Dermis blood vessel endothelial cell (primary cell): ENCODE results near the gene DDX41. TPM values are rescaled to one million over a fixed set of nuclear protein-coding genes. Genes with fewer than 3 reads are reported as not detected.
"Not testable (repeated sequence)": the region's sequence is repeated elsewhere in the genome, so short reads cannot be mapped to it uniquely, and the experiment has no call there.

Experiments used
- DNase-seq: peaks from one replicate; pipeline ENCODE4 v3.0.0; 2010
- total RNA-seq: library from RNA; depleted of rRNA; stranded (reverse); fragments of >200 nt; gene quantifications from 2 replicates; pipeline ENCODE4 v1.2.3, GENCODE V29; 2014

The DDX41 gene
- 68.2 and 98.8 TPM in 2 replicates for total RNA-seq

- peak; percentile 99 for DNase-seq
These were observed at the start of gene DDX41 for GRCh38 chr5:177516601-177517568. TSS of gene DDX41 (minus strand) at chr5:177516961. CDS start at chr5:177516945, 16 bp downstream.

GRCh38 chr5:177565046-177565445, 48.3 kb upstream of the DDX41 start:
- no peak for DNase-seq

- not testable (repeated sequence) for DNase-seq
These were observed 42.7 kb upstream of the DDX41 start for GRCh38 chr5:177559446-177559941.

- no peak for DNase-seq
These were observed 41.0 kb upstream of the DDX41 start for GRCh38 chr5:177557796-177558195.

GRCh38 chr5:177557041-177557647, 40.4 kb upstream of the DDX41 start:
- no peak for DNase-seq

GRCh38 chr5:177555665-177556064, 38.9 kb upstream of the DDX41 start:
- DNase-seq = no peak

- no peak for DNase-seq
These were observed 38.5 kb upstream of the DDX41 start for GRCh38 chr5:177555228-177555627.

- DNase-seq = peak; percentile 93
These were observed 37.8 kb upstream of the DDX41 start, which contains the start of gene FAM193B for GRCh38 chr5:177554474-177555111. TSS of gene FAM193B (minus strand) at chr5:177554563. CDS start at chr5:177554458, 105 bp downstream.

GRCh38 chr5:177553671-177554429, 37.1 kb upstream of the DDX41 start:
- DNase-seq = peak; percentile 34

- DNase-seq = peak; percentile 39
These were observed 36.2 kb upstream of the DDX41 start for GRCh38 chr5:177552839-177553455.

- DNase-seq = no peak
These were observed 33.4 kb upstream of the DDX41 start for GRCh38 chr5:177550122-177550521.

- DNase-seq = no peak
These were observed 31.7 kb upstream of the DDX41 start for GRCh38 chr5:177548495-177548894.

GRCh38 chr5:177547736-177548135, 31.0 kb upstream of the DDX41 start:
- no peak for DNase-seq

- DNase-seq = peak; percentile 92
These were observed 29.5 kb upstream of the DDX41 start for GRCh38 chr5:177546258-177546741.

GRCh38 chr5:177545487-177546257, 28.9 kb upstream of the DDX41 start:
- DNase-seq = no peak

- no peak for DNase-seq
These were observed 26.2 kb upstream of the DDX41 start for GRCh38 chr5:177542816-177543465.

- DNase-seq = no peak
These were observed 23.7 kb upstream of the DDX41 start for GRCh38 chr5:177540438-177540837.

GRCh38 chr5:177539411-177539810, 22.6 kb upstream of the DDX41 start:
- DNase-seq = no peak

GRCh38 chr5:177538876-177539275, 22.1 kb upstream of the DDX41 start:
- DNase-seq = no peak
